DOHH2 (cell line): ENCODE measurements around the gene KLHL14.

ENCODE experiments used
- EZH2phosphoT487 ChIP-seq: fragments of 200-600 bp; sonication (generic); IDR thresholded peaks from 2 replicates; pipeline ENCODE4 v1.6.1; 2017; ENCODE audit warnings: borderline replicate concordance, mild to moderate bottlenecking, antibody characterized with exemption, low read length, moderate library complexity, mixed read lengths
- TF ChIP-seq, protein P1 (sequence below): fragments of 200-600 bp; sonication (generic); IDR thresholded peaks from one replicate; pipeline ENCODE4 v1.5.1; 2014; ENCODE audit warnings: antibody characterized with exemption, mild to moderate bottlenecking, low read depth, low read length; ENCODE audit not compliant: poor library complexity, severe bottlenecking

DNA sequence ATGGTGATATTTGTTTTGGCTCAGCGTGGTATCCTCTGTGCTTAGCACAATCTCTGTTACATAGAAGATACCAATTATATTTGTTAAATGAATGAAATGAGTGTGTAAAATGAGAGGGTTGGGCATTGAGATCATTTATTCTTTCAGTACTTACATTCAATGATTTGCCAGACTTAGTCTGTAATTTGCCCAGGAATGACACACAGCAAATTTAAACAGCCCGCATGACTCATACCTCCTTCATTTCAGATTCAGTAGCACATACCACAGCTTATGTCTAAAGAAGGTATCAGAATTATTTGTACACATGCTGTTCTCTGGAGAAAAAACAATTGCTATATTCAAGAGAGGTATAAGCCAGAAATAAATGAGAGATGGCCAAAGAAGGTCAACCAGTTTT, 37.0 kb downstream of the KLHL14 start:
- TF ChIP-seq, protein P1, sequence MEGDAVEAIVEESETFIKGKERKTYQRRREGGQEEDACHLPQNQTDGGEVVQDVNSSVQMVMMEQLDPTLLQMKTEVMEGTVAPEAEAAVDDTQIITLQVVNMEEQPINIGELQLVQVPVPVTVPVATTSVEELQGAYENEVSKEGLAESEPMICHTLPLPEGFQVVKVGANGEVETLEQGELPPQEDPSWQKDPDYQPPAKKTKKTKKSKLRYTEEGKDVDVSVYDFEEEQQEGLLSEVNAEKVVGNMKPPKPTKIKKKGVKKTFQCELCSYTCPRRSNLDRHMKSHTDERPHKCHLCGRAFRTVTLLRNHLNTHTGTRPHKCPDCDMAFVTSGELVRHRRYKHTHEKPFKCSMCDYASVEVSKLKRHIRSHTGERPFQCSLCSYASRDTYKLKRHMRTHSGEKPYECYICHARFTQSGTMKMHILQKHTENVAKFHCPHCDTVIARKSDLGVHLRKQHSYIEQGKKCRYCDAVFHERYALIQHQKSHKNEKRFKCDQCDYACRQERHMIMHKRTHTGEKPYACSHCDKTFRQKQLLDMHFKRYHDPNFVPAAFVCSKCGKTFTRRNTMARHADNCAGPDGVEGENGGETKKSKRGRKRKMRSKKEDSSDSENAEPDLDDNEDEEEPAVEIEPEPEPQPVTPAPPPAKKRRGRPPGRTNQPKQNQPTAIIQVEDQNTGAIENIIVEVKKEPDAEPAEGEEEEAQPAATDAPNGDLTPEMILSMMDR = no peak
- no peak for TF ChIP-seq EZH2phosphoT487
